Vagina (tissue), 2 donors: ENCODE data around the gene IMMP2L.

Source experiments
- CTCF ChIP-seq, 3 experiments: fragments of 450-650 bp in 2 of 3; fragments of 200-600 bp in 1 of 3; sonication (generic) in 1 of 3; IDR thresholded peaks; one replicate each; pipeline ENCODE4 v1.5.1; 2017 to 2019; ENCODE audit warnings: antibody characterized with exemption in 3 of 3, mild to moderate bottlenecking in 2 of 3, moderate library complexity in 2 of 3
- POLR2A ChIP-seq, 2 donors: fragments of 450-650 bp; IDR thresholded peaks; one replicate each; pipeline ENCODE4 v1.6.1; 2017; ENCODE audit warnings: antibody characterized with exemption in 2 of 2, mild to moderate bottlenecking in 2 of 2, moderate library complexity in 2 of 2

GRCh38 chr7:110637252-110637651 lies 925.0 kb downstream of the IMMP2L start:
- TF ChIP-seq CTCF (IDR thresholded peaks at IDR 0.05) (no peak), POLR2A (IDR thresholded peaks at IDR 0.05) (no peak)
